ENCODE results near the gene ARHGEF28. TPM values are rescaled to one million over a fixed set of nuclear protein-coding genes. Genes with fewer than 3 reads are reported as not detected.

The ARHGEF28 gene
- total RNA-seq, 4 donors from 2014 or later, result 16.9 to 29.7 (median 25.7) TPM

DNA sequence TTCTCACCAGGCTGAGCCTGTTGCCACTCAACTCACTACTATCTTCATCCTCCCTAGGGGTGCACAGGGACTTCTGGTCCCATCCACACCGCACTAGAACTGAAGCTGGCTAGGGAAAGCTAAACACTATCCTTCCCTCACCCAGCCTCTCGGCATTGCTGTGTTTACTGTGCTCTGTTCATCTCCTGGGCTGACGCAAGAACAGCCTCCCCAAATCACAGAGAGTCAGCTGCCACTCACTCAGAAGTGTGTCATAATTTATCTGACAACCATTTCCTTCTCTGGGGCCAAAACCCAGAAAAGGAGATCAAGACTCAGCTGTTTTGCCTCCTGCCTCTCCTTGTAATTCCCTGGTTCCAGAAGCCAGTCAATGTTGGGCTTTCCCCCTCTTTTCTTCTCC, 92.8 kb downstream of the ARHGEF28 start:
- Histone ChIP-seq H3K9me3 (no peaks in the 10 kb centered on the region), H3K36me3 (no peaks in the 10 kb centered on the region), H3K27ac (no peak overlapping the region), H3K4me3 (no peak overlapping the region), H3K4me1 (peaks cover 0 to 19% (median 0%) of the 10 kb centered on the region in 3 donors), H3K27me3 (no peaks in the 10 kb centered on the region)
- TF ChIP-seq POLR2AphosphoS5 (IDR thresholded peaks at IDR 0.05) (no peak), EP300 (IDR thresholded peaks at IDR 0.05) (no peak), CTCF (IDR thresholded peaks at IDR 0.05) (no peak), POLR2A (IDR thresholded peaks at IDR 0.05) (no peak)
- ATAC-seq, result no peak
- WGBS, 2 donors (ENCODE audit: low coverage in 1 of 2), result 94 to 100% methylated on average over 1 to 3 of the region's 3 CpGs

DNA sequence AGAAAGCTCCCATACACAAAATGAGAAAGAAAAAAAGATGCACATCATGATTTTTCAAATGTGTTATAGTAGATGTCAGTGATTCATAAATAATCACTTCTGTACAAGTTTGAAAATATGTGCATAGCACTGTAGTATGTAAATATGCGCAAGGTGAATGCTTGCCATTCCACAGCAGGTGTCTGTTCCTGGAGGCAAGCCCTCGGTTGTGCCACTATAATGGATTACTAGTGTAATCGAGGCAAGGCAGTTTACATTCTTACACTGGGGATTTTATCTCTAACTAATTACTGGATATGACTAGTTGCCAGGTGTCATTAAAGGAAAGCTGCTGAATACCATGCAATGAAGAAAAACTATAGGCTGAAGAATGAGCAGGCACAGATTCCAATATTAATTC, 93.6 kb downstream of the ARHGEF28 start:
- Histone ChIP-seq H3K4me1 (peaks cover 0 to 19% (median 0%) of the 10 kb centered on the region in 3 donors), H3K27me3 (no peaks in the 10 kb centered on the region), H3K9me3 (no peaks in the 10 kb centered on the region), H3K27ac (no peak overlapping the region), H3K4me3 (no peak overlapping the region), H3K36me3 (no peaks in the 10 kb centered on the region)
- WGBS, 2 donors (ENCODE audit: low coverage in 1 of 2), result 42 to 63% methylated on average over 3 of the region's 3 CpGs
- TF ChIP-seq POLR2A (IDR thresholded peaks at IDR 0.05) (no peak), CTCF (IDR thresholded peaks at IDR 0.05) (no peak), POLR2AphosphoS5 (IDR thresholded peaks at IDR 0.05) (no peak), EP300 (IDR thresholded peaks at IDR 0.05) (no peak)
- no peak for ATAC-seq

DNA sequence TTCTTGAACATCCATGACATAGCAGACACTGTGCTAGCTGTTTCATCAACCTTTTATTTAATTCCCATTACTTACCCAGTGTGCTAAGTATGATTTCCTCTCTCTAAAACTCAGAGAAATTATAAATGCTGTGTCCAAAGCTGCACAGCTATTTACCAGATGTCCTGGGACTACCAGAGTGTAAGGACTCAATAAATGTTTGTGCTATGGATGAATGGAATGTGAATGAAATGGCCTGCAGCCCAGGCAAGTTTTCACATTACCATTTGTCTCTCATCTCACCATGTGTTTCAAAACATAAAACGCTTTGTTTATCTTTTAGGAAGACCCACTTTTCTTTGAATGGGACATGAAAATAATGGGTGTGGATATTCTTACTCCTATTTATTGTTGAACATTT, 96.2 kb downstream of the ARHGEF28 start:
- Histone ChIP-seq H3K4me1 (peaks cover 0 to 40% (median 0%) of the 10 kb centered on the region in 3 donors), H3K36me3 (no peaks in the 10 kb centered on the region), H3K9me3 (no peaks in the 10 kb centered on the region), H3K27ac (peak overlapping the region in 3 of 4 donors; percentile 25 to 35 (median 32)), H3K27me3 (no peaks in the 10 kb centered on the region), H3K4me3 (no peak overlapping the region)
- WGBS, 2 donors (ENCODE audit: low coverage in 1 of 2), result 8 to 10% methylated on average over 1 of the region's 1 CpG
- no peak for TF ChIP-seq CTCF (IDR thresholded peaks at IDR 0.05)
- TF ChIP-seq POLR2AphosphoS5 (IDR thresholded peaks at IDR 0.05), result no peak
- TF ChIP-seq EP300 (IDR thresholded peaks at IDR 0.05), result no peak
- no peak for TF ChIP-seq POLR2A (IDR thresholded peaks at IDR 0.05)
- ATAC-seq, result no peak

DNA sequence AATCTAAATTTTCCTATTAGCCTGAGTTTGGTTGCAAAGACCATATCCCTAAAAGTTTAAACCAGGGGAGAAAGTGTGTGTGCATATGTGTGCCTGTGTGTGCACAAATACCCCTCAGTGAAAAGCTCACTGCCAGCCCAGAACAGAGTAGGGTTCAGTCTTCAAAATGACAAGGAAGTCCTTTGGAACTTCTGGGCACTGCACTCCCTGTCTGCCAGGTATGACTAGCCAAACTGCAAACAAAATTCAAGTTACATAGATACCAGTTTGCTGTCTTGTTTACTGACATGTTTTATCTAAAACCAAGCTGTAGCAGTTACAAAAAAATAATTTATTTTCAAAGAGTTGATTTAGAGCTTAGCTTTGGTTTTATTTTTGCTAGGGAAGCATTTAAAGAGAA, 100.1 kb downstream of the ARHGEF28 start:
- ATAC-seq, result no peak
- no peak for TF ChIP-seq POLR2AphosphoS5 (IDR thresholded peaks at IDR 0.05)
- TF ChIP-seq CTCF (IDR thresholded peaks at IDR 0.05), result no peak
- TF ChIP-seq EP300 (IDR thresholded peaks at IDR 0.05), result no peak
- TF ChIP-seq POLR2A (IDR thresholded peaks at IDR 0.05), result no peak
- peaks cover 3 to 65% (median 5%) of the 10 kb centered on the region in 3 donors for H3K4me1 ChIP-seq
- H3K27ac ChIP-seq, result peak overlapping the region; percentile 61 to 77 (median 66)
- no peaks in the 10 kb centered on the region for H3K9me3 ChIP-seq
- H3K36me3 ChIP-seq, result no peaks in the 10 kb centered on the region
- H3K27me3 ChIP-seq, result no peaks in the 10 kb centered on the region
- no peak overlapping the region for H3K4me3 ChIP-seq

DNA sequence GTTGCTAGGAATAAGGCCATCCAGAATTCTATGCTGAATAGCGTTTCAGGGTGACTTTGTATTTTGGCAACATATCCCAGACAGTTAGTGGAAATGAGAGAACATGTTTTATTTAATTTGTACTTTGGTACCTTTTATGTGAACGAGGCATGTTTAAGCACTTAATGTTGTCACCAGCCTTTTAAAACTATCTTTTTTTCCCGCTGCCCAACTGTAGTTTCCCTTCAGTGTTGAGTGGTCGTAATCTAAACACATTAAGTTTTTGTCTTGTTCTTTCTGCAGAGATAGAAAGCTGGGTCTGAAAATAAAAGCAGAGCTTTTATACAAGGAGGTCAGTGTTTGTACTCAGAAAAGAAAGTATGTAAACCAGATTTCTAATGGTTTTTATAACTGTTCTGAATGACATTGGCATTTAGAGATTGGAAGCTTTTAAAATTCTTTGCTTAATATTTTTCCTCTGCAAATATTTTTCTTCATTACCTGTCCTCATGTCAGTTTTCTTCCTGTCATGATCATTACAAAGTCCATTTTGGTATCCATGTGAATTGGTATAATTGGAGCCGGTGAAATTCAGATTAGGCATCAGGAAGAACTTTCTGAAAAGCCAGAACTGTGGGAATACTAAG, 100.7 kb downstream of the ARHGEF28 start:
- H3K27me3 ChIP-seq, result no peaks in the 10 kb centered on the region
- peak overlapping the region; percentile 61 to 77 (median 66) for H3K27ac ChIP-seq

More for the DNA sequence above, 100.7 kb downstream of the ARHGEF28 start:
- Histone ChIP-seq H3K4me3 (no peak overlapping the region), H3K4me1 (peaks cover 3 to 59% (median 5%) of the 10 kb centered on the region in 3 donors), H3K36me3 (no peaks in the 10 kb centered on the region), H3K9me3 (no peaks in the 10 kb centered on the region)
- no peak for ATAC-seq
- TF ChIP-seq CTCF (IDR thresholded peaks at IDR 0.05), result no peak
- no peak for TF ChIP-seq POLR2A (IDR thresholded peaks at IDR 0.05)
- no peak for TF ChIP-seq POLR2AphosphoS5 (IDR thresholded peaks at IDR 0.05)
- TF ChIP-seq EP300 (IDR thresholded peaks at IDR 0.05), result no peak
- WGBS, 2 donors (ENCODE audit: low coverage in 1 of 2), result 35 to 41% methylated on average over 5 of the region's 5 CpGs
